SU-DHL-6 (cell line): ENCODE measurements around the gene ZFAND3.

ENCODE experiments used
- H2AFZ ChIP-seq: fragments of 200-600 bp; sonication (generic); 2 replicates; pipeline ENCODE4 v1.6.1; 2014; ENCODE audit warnings: low read depth, mild to moderate bottlenecking, moderate library complexity, mixed read lengths, antibody characterized with exemption, low read length; ENCODE audit not compliant: severe bottlenecking
- H3F3A ChIP-seq: fragments of 200-600 bp; shearing (Covaris generic); 2 replicates; pipeline ENCODE4 v1.6.0; 2016; ENCODE audit warnings: antibody characterized with exemption, mild to moderate bottlenecking; ENCODE audit not compliant: insufficient read depth
- H3K27ac ChIP-seq: fragments of 200-600 bp; sonication (generic); 2 replicates; pipeline ENCODE4 v1.5.1; 2016; ENCODE audit warnings: low read depth, mild to moderate bottlenecking, low read length, moderate library complexity, mixed read lengths
- H3K27me3 ChIP-seq: fragments of 200-600 bp; sonication (generic), shearing (Covaris generic); 2 replicates; pipeline ENCODE4 v1.6.0; 2014; ENCODE audit warnings: mild to moderate bottlenecking, low read length
- H3K36me3 ChIP-seq: fragments of 200-600 bp; sonication (generic); 2 replicates; pipeline ENCODE4 v1.6.1; 2014; ENCODE audit warnings: mild to moderate bottlenecking, low read length, mixed read lengths
- H3K4me2 ChIP-seq: fragments of 300-600, 200-600 bp; shearing (Covaris generic), sonication (generic); 2 replicates; pipeline ENCODE4 v1.6.0; 2014; ENCODE audit warnings: low read length, low read depth, mild to moderate bottlenecking; ENCODE audit not compliant: poor library complexity, severe bottlenecking
- H3K4me3 ChIP-seq: fragments of 200-600 bp; sonication (generic); 2 replicates; pipeline ENCODE4 v1.5.1; 2014; ENCODE audit warnings: antibody characterized with exemption, low read length, mild to moderate bottlenecking, mixed read lengths; ENCODE audit not compliant: insufficient read depth, poor library complexity, severe bottlenecking
- H3K79me2 ChIP-seq: fragments of 200-600 bp; sonication (generic); 2 replicates; pipeline ENCODE4 v1.6.1; 2014; ENCODE audit warnings: mild to moderate bottlenecking, low read length, moderate library complexity; ENCODE audit not compliant: insufficient read depth
- H3K9ac ChIP-seq: fragments of 200-600 bp; sonication (generic); 2 replicates; pipeline ENCODE4 v1.7.0; 2014; ENCODE audit warnings: mild to moderate bottlenecking, low read length
- H3K9me2 ChIP-seq: fragments of 200-600 bp; sonication (generic); replicated peaks from 2 replicates; pipeline ENCODE4 v1.6.1; 2014; ENCODE audit warnings: low read length; ENCODE audit not compliant: insufficient read depth
- H3K9me3 ChIP-seq: fragments of 200-600 bp; sonication (generic); 2 replicates; pipeline ENCODE4 v1.6.1; 2014; ENCODE audit warnings: low read length, mixed read lengths; ENCODE audit not compliant: insufficient read depth
- H4K20me1 ChIP-seq: fragments of 200-600 bp; sonication (generic); 2 replicates; pipeline ENCODE4 v1.6.1; 2014; ENCODE audit warnings: low read depth, mild to moderate bottlenecking, antibody characterized with exemption, low read length, moderate library complexity, mixed read lengths
- EZH2phosphoT487 ChIP-seq: fragments of 200-600 bp; sonication (generic), shearing (Covaris generic); conservative IDR thresholded peaks from 2 replicates; pipeline ENCODE4 v1.6.1; 2018; ENCODE audit warnings: mild to moderate bottlenecking, antibody characterized with exemption, low read length, moderate library complexity, mixed read lengths
- TF ChIP-seq, protein P1 (sequence below): fragments of 200-600 bp; sonication (generic); IDR thresholded peaks from one replicate; pipeline ENCODE4 v1.5.1; 2017; ENCODE audit warnings: antibody characterized with exemption, mild to moderate bottlenecking, low read length, moderate library complexity; ENCODE audit not compliant: insufficient read depth, poor library complexity, severe bottlenecking

ZFAND3 gene

DNA sequence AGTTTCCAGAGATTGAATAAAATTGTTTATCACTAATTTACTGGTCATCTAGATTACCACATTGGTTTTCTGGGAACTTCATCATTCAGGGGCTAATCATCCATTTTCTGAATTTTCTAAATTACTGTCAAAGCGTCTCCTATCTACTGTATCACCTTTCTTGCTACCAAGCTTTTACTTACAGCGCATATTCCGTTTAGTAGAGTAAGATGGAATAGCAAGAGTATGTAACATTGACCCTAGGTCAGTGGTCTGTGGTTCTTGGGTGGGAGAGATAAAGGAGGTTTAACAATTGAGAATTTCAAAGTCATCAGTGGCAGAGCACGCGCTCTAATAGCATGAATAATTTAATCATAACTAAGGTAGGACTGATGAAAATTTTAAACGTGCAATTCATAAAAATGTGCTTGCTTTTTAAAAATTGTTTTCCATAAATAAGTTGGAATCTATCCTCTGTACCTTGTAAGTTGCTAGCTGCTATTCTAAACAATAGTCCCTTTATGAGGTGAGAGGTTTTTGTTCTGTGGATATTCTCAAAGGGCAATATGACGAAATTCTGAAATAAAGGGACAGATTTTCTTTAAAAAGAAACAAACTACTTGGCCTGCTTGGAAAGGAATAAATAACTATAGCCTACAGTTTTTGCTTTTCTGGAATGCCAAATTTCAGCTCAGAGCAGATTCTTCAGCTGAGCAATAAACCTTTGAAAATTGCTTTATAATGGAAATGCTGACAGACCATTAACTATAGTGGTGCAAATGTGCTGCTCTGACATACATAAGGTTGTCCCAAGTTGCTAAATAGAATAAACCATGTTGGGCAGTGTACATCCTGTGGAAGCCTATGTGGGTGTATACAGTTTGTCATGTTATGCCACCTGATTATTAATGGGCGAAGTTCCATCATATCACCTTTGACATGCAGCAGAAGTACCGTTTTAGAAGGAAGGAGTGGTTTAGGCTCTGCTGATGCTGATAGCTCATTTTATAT lies 84.1 kb downstream of the ZFAND3 start:
- Histone ChIP-seq H3K27ac (no peak overlapping the region), H3K4me2 (no peak overlapping the region), H3F3A (0 out of 2 replicates have a peak, but pooled peaks cover 3% of the 10 kb centered on the region), H3K36me3 (no peaks in the 10 kb centered on the region), H3K27me3 (no peaks in the 10 kb centered on the region), H3K9me3 (no peaks in the 10 kb centered on the region), H4K20me1 (peaks cover 74% of the 10 kb centered on the region), H2AFZ (no peak overlapping the region), H3K4me3 (no peak overlapping the region), H3K79me2 (peaks cover 46% of the 10 kb centered on the region), H3K9me2 (no peaks in the 10 kb centered on the region), H3K9ac (no peak overlapping the region)
- no peak for TF ChIP-seq EZH2phosphoT487
- TF ChIP-seq, protein P1, sequence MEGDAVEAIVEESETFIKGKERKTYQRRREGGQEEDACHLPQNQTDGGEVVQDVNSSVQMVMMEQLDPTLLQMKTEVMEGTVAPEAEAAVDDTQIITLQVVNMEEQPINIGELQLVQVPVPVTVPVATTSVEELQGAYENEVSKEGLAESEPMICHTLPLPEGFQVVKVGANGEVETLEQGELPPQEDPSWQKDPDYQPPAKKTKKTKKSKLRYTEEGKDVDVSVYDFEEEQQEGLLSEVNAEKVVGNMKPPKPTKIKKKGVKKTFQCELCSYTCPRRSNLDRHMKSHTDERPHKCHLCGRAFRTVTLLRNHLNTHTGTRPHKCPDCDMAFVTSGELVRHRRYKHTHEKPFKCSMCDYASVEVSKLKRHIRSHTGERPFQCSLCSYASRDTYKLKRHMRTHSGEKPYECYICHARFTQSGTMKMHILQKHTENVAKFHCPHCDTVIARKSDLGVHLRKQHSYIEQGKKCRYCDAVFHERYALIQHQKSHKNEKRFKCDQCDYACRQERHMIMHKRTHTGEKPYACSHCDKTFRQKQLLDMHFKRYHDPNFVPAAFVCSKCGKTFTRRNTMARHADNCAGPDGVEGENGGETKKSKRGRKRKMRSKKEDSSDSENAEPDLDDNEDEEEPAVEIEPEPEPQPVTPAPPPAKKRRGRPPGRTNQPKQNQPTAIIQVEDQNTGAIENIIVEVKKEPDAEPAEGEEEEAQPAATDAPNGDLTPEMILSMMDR: no peak

DNA sequence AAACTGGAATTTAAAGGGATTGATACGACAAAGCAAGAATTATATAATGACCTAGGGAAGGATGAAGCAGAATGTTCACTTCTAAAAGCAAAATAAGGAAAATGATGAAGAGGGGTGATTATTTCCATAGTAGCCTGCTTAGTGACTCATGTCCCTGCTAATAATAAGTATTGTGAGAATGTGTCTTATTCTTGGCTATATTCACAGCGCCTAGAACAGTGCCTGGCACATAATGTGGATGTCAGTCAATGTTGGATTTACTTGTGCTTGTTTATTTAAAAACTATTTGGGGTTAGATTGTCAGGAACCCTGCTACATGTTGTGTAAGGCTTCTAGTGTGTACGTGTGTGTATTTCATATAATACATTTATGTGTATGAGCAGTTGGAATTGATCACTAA lies 85.1 kb downstream of the ZFAND3 start:
- Histone ChIP-seq H3K79me2 (peaks cover 46% of the 10 kb centered on the region), H3K9ac (no peak overlapping the region), H3K9me3 (no peaks in the 10 kb centered on the region), H4K20me1 (peaks cover 70% of the 10 kb centered on the region), H2AFZ (no peak overlapping the region), H3K27me3 (no peaks in the 10 kb centered on the region), H3K9me2 (no peaks in the 10 kb centered on the region), H3K4me3 (no peak overlapping the region), H3K27ac (no peak overlapping the region), H3K4me2 (no peak overlapping the region), H3F3A (0 out of 2 replicates have a peak, but pooled peaks cover 3% of the 10 kb centered on the region), H3K36me3 (no peaks in the 10 kb centered on the region)
- TF ChIP-seq, protein P1: no peak
- no peak for TF ChIP-seq EZH2phosphoT487

DNA sequence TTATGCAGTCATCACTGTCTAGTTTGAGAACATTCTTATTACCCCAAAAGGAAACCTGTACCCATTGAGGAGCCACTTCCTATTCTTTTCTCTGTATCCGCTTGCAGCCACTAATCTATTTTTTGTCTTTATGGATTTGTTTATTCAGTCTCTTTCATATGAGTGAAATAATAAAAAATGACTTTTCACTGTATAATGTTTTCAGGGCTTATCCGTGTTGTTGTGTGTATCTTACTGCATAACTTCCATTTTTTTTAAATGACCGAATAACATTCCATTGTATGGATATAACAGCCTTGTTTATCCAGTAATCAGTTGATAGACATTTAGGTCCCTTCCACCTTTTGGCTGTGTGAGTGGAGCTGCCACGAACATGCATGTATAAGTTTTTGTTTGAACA lies 86.6 kb downstream of the ZFAND3 start:
- no peaks in the 10 kb centered on the region for H3K9me2 ChIP-seq
- TF ChIP-seq, protein P1: no peak
- no peak for TF ChIP-seq EZH2phosphoT487
- no peak overlapping the region for H3K27ac ChIP-seq
- no peak overlapping the region for H3K4me3 ChIP-seq
- 0 out of 2 replicates have a peak, but pooled peaks cover 3% of the 10 kb centered on the region for H3F3A ChIP-seq
- no peaks in the 10 kb centered on the region for H3K27me3 ChIP-seq
- H3K9me3 ChIP-seq: no peaks in the 10 kb centered on the region
- peaks cover 63% of the 10 kb centered on the region for H4K20me1 ChIP-seq
- peaks cover 57% of the 10 kb centered on the region for H3K79me2 ChIP-seq
- H3K36me3 ChIP-seq: no peaks in the 10 kb centered on the region
- H2AFZ ChIP-seq: no peak overlapping the region
- no peak overlapping the region for H3K9ac ChIP-seq
- H3K4me2 ChIP-seq: no peak overlapping the region
